GM19468 (cell line): Measurements from ENCODE around the gene SCFD2.
"Not testable (repeated sequence)": the region's sequence is repeated elsewhere in the genome, so short reads cannot be mapped to it uniquely, and the experiment has no call there.

ENCODE experiments used
- ATAC-seq: cut with Tn5 transposase; IDR thresholded peaks from one replicate; pipeline ENCODE4 v1.9.1; 2021; ENCODE audit warnings: mild to moderate bottlenecking, moderate library complexity, moderate number of reproducible peaks; ENCODE audit not compliant: unreplicated experiment; ENCODE audit errors: extremely low read depth

The SCFD2 gene

GRCh38 chr4:52850406-52851124, 515.3 kb downstream of the SCFD2 start:
- no peak for ATAC-seq

GRCh38 chr4:52848254-52848653, 517.6 kb downstream of the SCFD2 start:
- no peak for ATAC-seq

- no peak for ATAC-seq
Measured at GRCh38 chr4:52846502-52846901, 519.4 kb downstream of the SCFD2 start.

- ATAC-seq = no peak
Measured at GRCh38 chr4:52844596-52844995, 521.3 kb downstream of the SCFD2 start.

GRCh38 chr4:52843958-52844357, 521.9 kb downstream of the SCFD2 start:
- ATAC-seq = no peak

GRCh38 chr4:52843351-52843750, 522.5 kb downstream of the SCFD2 start:
- no peak for ATAC-seq

- no peak for ATAC-seq
Measured at GRCh38 chr4:52842792-52843191, 523.1 kb downstream of the SCFD2 start.

- no peak for ATAC-seq
Measured at GRCh38 chr4:52841682-52842456, 524.0 kb downstream of the SCFD2 start.

- no peak for ATAC-seq
Measured at GRCh38 chr4:52840531-52841370, 525.1 kb downstream of the SCFD2 start.

GRCh38 chr4:52838729-52839586, 526.9 kb downstream of the SCFD2 start:
- no peak for ATAC-seq

- ATAC-seq = no peak
Measured at GRCh38 chr4:52837716-52838558, 527.9 kb downstream of the SCFD2 start.

- ATAC-seq = no peak
Measured at GRCh38 chr4:52836678-52837077, 529.2 kb downstream of the SCFD2 start.

- no peak for ATAC-seq
Measured at GRCh38 chr4:52836120-52836519, 529.7 kb downstream of the SCFD2 start.

GRCh38 chr4:52834641-52835456, 531.0 kb downstream of the SCFD2 start:
- ATAC-seq = not testable (repeated sequence)

- ATAC-seq = no peak
Measured at GRCh38 chr4:52833941-52834525, 531.8 kb downstream of the SCFD2 start.

- ATAC-seq = no peak
Measured at GRCh38 chr4:52825460-52826090, 540.3 kb downstream of the SCFD2 start.
